Endothelial cell of umbilical vein (primary cell): ENCODE results near the gene MRPS6. TPM values are rescaled to one million over a fixed set of nuclear protein-coding genes. Genes with fewer than 3 reads are reported as not detected.

Source experiments
- BruUV-seq: library from RNA; stranded (reverse); fragments of 400-500 nt; replicated peaks from 2 replicates; lab custom pipeline; 2021; lab: Mats Ljungman, UMichigan
- CTCF ChIA-PET: fragments of 300-600, 350-600 bp; sonication (Branson Sonifier 250); formaldehyde crosslinking; loops from one replicate; lab custom pipeline; 2021; ENCODE audit warnings: antibody characterized with exemption, inconsistent platforms; lab: Charles Lee
- POLR2A ChIA-PET: fragments of 300-600, 350-600 bp; sonication (Branson Sonifier 250); formaldehyde crosslinking; loops from one replicate; lab custom pipeline; 2021; ENCODE audit warnings: antibody characterized with exemption, inconsistent platforms; lab: Charles Lee
- DNase-seq: peaks from one replicate; pipeline ENCODE4 v3.0.0-alpha.2; 2011; ENCODE audit warnings: low read depth, low spot score
- FAIRE-seq: peaks from 2 replicates; lab custom pipeline; 2011; peaks lifted over from hg19 to GRCh38; lab: Jason Lieb, UNC
- H2AFZ ChIP-seq: 2 replicates; pipeline ENCODE4 v1.6.0; 2012; ENCODE audit warnings: low read depth, low read length, control low read depth, inconsistent platforms
- H3K27ac ChIP-seq: 2 replicates; pipeline ENCODE4 v1.5.1; 2011; ENCODE audit warnings: low read depth, mild to moderate bottlenecking, control low read depth, low read length, moderate library complexity; ENCODE audit not compliant: insufficient read depth
- H3K27me3 ChIP-seq, 2 experiments: 2 replicates each; pipeline versions ENCODE4 v1.6.0 to v1.6.1; 2011; ENCODE audit warnings: low read length in 2 of 2, mixed read lengths in 1 of 2; ENCODE audit not compliant: control insufficient read depth in 2 of 2, insufficient read depth in 2 of 2
- H3K36me3 ChIP-seq, 2 experiments: 2 replicates in 1 of 2; 3 replicates in 1 of 2; pipeline ENCODE4 v1.5.1; 2011; ENCODE audit warnings: low read length in 2 of 2, mild to moderate bottlenecking in 1 of 2, moderate library complexity in 1 of 2; ENCODE audit not compliant: control insufficient read depth in 2 of 2, insufficient read depth in 2 of 2; ENCODE audit errors: extremely low read depth in 1 of 2
- H3K4me1 ChIP-seq: 3 replicates; pipeline ENCODE4 v1.5.1; 2011; ENCODE audit warnings: mild to moderate bottlenecking, low read length; ENCODE audit not compliant: control insufficient read depth, insufficient read depth; ENCODE audit errors: extremely low read depth
- H3K4me2 ChIP-seq: 2 replicates; pipeline ENCODE4 v1.6.1; 2011; ENCODE audit warnings: low read length, control low read depth, mixed read lengths; ENCODE audit not compliant: insufficient read depth
- H3K4me3 ChIP-seq, 3 experiments: fragments of 200-600 bp in 1 of 3; sonication (generic), shearing (Covaris generic) in 1 of 3; replicated peaks in 1 of 3; 2 replicates each; pipeline ENCODE4 v1.5.1; 2011 to 2016; ENCODE audit warnings: control low read depth in 3 of 3, low read length in 3 of 3, mild to moderate bottlenecking in 2 of 3, inconsistent platforms in 1 of 3, low read depth in 1 of 3, moderate library complexity in 1 of 3; ENCODE audit not compliant: insufficient read depth in 1 of 3
- H3K79me2 ChIP-seq: 2 replicates; pipeline ENCODE4 v1.6.0; 2012; ENCODE audit warnings: low read length, inconsistent platforms; ENCODE audit not compliant: control insufficient read depth, insufficient read depth
- H3K9ac ChIP-seq: replicated peaks from 2 replicates; pipeline ENCODE3; 2011; ENCODE audit warnings: low read length, control low read depth; ENCODE audit not compliant: insufficient read depth; ENCODE audit errors: extremely low read depth
- H3K9me1 ChIP-seq: replicated peaks from 3 replicates; pipeline ENCODE4 v1.6.0; 2011; ENCODE audit warnings: mild to moderate bottlenecking, low read length; ENCODE audit not compliant: control insufficient read depth, insufficient read depth; ENCODE audit errors: extremely low read depth
- H3K9me3 ChIP-seq: replicated peaks from 2 replicates; pipeline ENCODE4 v1.5.1; 2012; ENCODE audit warnings: low read length, inconsistent platforms; ENCODE audit not compliant: control insufficient read depth, insufficient read depth
- H4K20me1 ChIP-seq: replicated peaks from 2 replicates; pipeline ENCODE3; 2011; ENCODE audit warnings: mild to moderate bottlenecking, low read length; ENCODE audit not compliant: control insufficient read depth, insufficient read depth; ENCODE audit errors: extremely low read depth
- CTCF ChIP-seq, 2 donors: IDR thresholded peaks; 1 replicate in 1 of 2; 2 replicates in 1 of 2; pipeline ENCODE4 v1.5.1; 2011; ENCODE audit warnings: low read length in 2 of 2, mild to moderate bottlenecking in 2 of 2, moderate library complexity in 2 of 2, control low read depth in 1 of 2, inconsistent platforms in 1 of 2, low read depth in 1 of 2; ENCODE audit not compliant: insufficient read depth in 1 of 2; ENCODE audit errors: extremely low read depth in 1 of 2
- EZH2 ChIP-seq: IDR thresholded peaks from 2 replicates; pipeline ENCODE4 v1.6.1; 2012; ENCODE audit warnings: borderline replicate concordance, low read depth, mild to moderate bottlenecking, moderate library complexity, low read length, inconsistent platforms; ENCODE audit not compliant: severe bottlenecking
- FOS ChIP-seq: IDR thresholded peaks from 2 replicates; pipeline ENCODE4 v1.6.1; 2011; ENCODE audit warnings: mild to moderate bottlenecking, low read length, moderate library complexity, borderline replicate concordance; ENCODE audit not compliant: insufficient read depth
- GATA2 ChIP-seq: IDR thresholded peaks from 2 replicates; pipeline ENCODE4 v1.7.0; 2011; ENCODE audit warnings: low read depth, mild to moderate bottlenecking, moderate library complexity, mixed read lengths, low read length; ENCODE audit not compliant: insufficient read length, insufficient read depth
- JUN ChIP-seq: IDR thresholded peaks from 2 replicates; pipeline ENCODE4 v1.6.1; 2011; ENCODE audit warnings: borderline replicate concordance, low read depth; ENCODE audit not compliant: insufficient read length, insufficient read depth
- MAX ChIP-seq: IDR thresholded peaks from 2 replicates; pipeline ENCODE4 v1.6.1; 2011; ENCODE audit not compliant: insufficient read depth, insufficient read length
- MYC ChIP-seq: IDR thresholded peaks from one replicate; pipeline ENCODE4 v1.6.1; 2011; ENCODE audit warnings: mild to moderate bottlenecking, low read depth, low read length
- POLR2A ChIP-seq: IDR thresholded peaks from 2 replicates; pipeline ENCODE4 v1.6.1; 2012; ENCODE audit warnings: low read depth, mild to moderate bottlenecking, control low read depth, low read length
- POLR2AphosphoS5 ChIP-seq: IDR thresholded peaks from 2 replicates; pipeline ENCODE4 v1.6.1; 2012; ENCODE audit warnings: low read depth, mild to moderate bottlenecking, control low read depth, low read length, moderate library complexity; ENCODE audit not compliant: insufficient read depth
- dilution Hi-C: fragments of 300-500 bp; cut with MboI; formaldehyde crosslinking; loops from one replicate; pipeline ENCODE4 v1.15.0; 2019; ENCODE audit warnings: low sequenced_read_pairs; ENCODE audit not compliant: extremely low pct_ligation_motif_present
- intact Hi-C: fragments of 100-400 bp; cut with micrococcal nuclease; formaldehyde crosslinking; loops from one replicate; pipeline ENCODE4 v1.10.0; 2022
- polyA plus RNA-seq, 4 experiments: library from polyadenylated mRNA; depleted of rRNA in 3 of 4; stranded (reverse) in 3 of 4; unstranded in 1 of 4; fragments of >200 nt; gene quantifications; 2 replicates each; pipeline versions ENCODE4 v1.2.1 to v1.2.3, GENCODE V29; 2011 to 2012; ENCODE audit warnings: missing spikeins in 1 of 4
- total RNA-seq: library from RNA; stranded (reverse); gene quantifications from 2 replicates; pipeline ENCODE4 v1.2.3, GENCODE V29; 2021

Gene MRPS6
- total and polyA plus RNA-seq, 2 donors (not counting 3 experiments of a cell fraction or from before 2014, with no cell fraction given), result 19.8 to 37.2 TPM

- H2AFZ ChIP-seq, result no peak overlapping the region
- no peaks in the 10 kb centered on the region for H3K9me1 ChIP-seq
- intact Hi-C loops, result no loop called here
- POLR2A ChIA-PET, result no interaction called here
- H3K27me3 ChIP-seq, result peaks cover 14 to 24% of the 10 kb centered on the region in 2 experiments
- TF ChIP-seq MAX (no peak), EZH2 (no peak), POLR2A (no peak), JUN (no peak), GATA2 (no peak), MYC (no peak), FOS (no peak), POLR2AphosphoS5 (no peak)
- H4K20me1 ChIP-seq, result no peaks in the 10 kb centered on the region
- H3K4me1 ChIP-seq, result no peaks in the 10 kb centered on the region
- H3K27ac ChIP-seq, result no peak overlapping the region
- H3K4me2 ChIP-seq, result no peak overlapping the region
- peak; percentile 18 for DNase-seq
- no peak overlapping the region for H3K4me3 ChIP-seq
- H3K9me3 ChIP-seq, result no peaks in the 10 kb centered on the region
- H3K79me2 ChIP-seq, result no peaks in the 10 kb centered on the region
- no TSS peak for BruUV-seq
- CTCF ChIA-PET, result interaction anchor here (1.0 kb wide), 1 partner anchor 138 kb away, joined by 4 read pairs; no protein-coding TSS in a partner anchor
- no peaks in the 10 kb centered on the region for H3K36me3 ChIP-seq
- H3K9ac ChIP-seq, result no peak overlapping the region
- dilution Hi-C loops, result no loop called here
- no peak for FAIRE-seq
Observed at GRCh38 chr21:34061983-34062382, 11.4 kb upstream of the MRPS6 start.

- POLR2A ChIA-PET, result no interaction called here
- BruUV-seq, result no TSS peak
- H3K9ac ChIP-seq, result no peak overlapping the region
- CTCF ChIA-PET, result no interaction called here
- dilution Hi-C loops, result no loop called here
- no peaks in the 10 kb centered on the region for H3K79me2 ChIP-seq
- no peak overlapping the region for H3K4me2 ChIP-seq
- DNase-seq (no peak), FAIRE-seq (no peak)
- no peaks in the 10 kb centered on the region for H3K9me3 ChIP-seq
- H3K4me3 ChIP-seq, result no peak overlapping the region
- H3K27ac ChIP-seq, result no peak overlapping the region
- no peaks in the 10 kb centered on the region for H4K20me1 ChIP-seq
- no peaks in the 10 kb centered on the region for H3K9me1 ChIP-seq
- peaks cover 18 to 24% of the 10 kb centered on the region in 2 experiments for H3K27me3 ChIP-seq
- TF ChIP-seq CTCF (IDR thresholded peaks at IDR 0.05; ENCODE audit: extremely low read depth in 1 of 2, insufficient read depth in 1 of 2, low read depth in 1 of 2, low read length in 2 of 2), result no peak
- TF ChIP-seq POLR2A, result no peak
- no peak for TF ChIP-seq GATA2
- TF ChIP-seq POLR2AphosphoS5, result no peak
- TF ChIP-seq MYC, result no peak
- TF ChIP-seq MAX, result no peak
- no peak for TF ChIP-seq FOS
- no peak for TF ChIP-seq EZH2
- no peak for TF ChIP-seq JUN
- H2AFZ ChIP-seq, result no peak overlapping the region
- intact Hi-C loops, result no loop called here
- no peaks in the 10 kb centered on the region for H3K4me1 ChIP-seq
- H3K36me3 ChIP-seq, result no peaks in the 10 kb centered on the region
Observed at GRCh38 chr21:34065027-34065426, 8.4 kb upstream of the MRPS6 start.
